BJ (cell line): ENCODE data around the gene CCDC88C. TPM values are rescaled to one million over a fixed set of nuclear protein-coding genes. Genes with fewer than 3 reads are reported as not detected.

ENCODE experiments used
- CTCF ChIA-PET: fragments of 350-600 bp; formaldehyde crosslinking; extraction: SDS; loops from one replicate; lab custom pipeline; 2021; ENCODE audit warnings: antibody characterized with exemption, inconsistent platforms; lab: Yijun Ruan, JAX
- POLR2A ChIA-PET: fragments of 300-600 bp; sonication (Branson Sonifier 250); formaldehyde crosslinking; extraction: SDS; loops from one replicate; lab custom pipeline; 2021; ENCODE audit warnings: antibody characterized with exemption; lab: Charles Lee
- DNase-seq: peaks from one replicate; pipeline ENCODE4 v3.0.0-alpha.2; 2011; ENCODE audit warnings: low read depth
- H3K27me3 ChIP-seq: 2 replicates; pipeline ENCODE4 v1.6.0; 2011; ENCODE audit warnings: low read length; ENCODE audit not compliant: control insufficient read depth, insufficient read depth
- H3K36me3 ChIP-seq: 2 replicates; pipeline ENCODE4 v1.5.1; 2011; ENCODE audit warnings: low read length; ENCODE audit not compliant: control insufficient read depth, insufficient read depth
- H3K4me3 ChIP-seq: 2 replicates; pipeline ENCODE4 v1.5.1; 2011; ENCODE audit warnings: low read depth, mild to moderate bottlenecking, control low read depth, low read length
- polyA plus RNA-seq: library from polyadenylated mRNA; depleted of rRNA; stranded (reverse); fragments of >200 nt; gene quantifications from 2 replicates; pipeline ENCODE4 v1.2.3, GENCODE V29; 2011
- TF ChIP-seq, protein P1 (sequence below): IDR thresholded peaks from 2 replicates; pipeline ENCODE4 v1.5.1; 2011; ENCODE audit warnings: low read depth, mild to moderate bottlenecking, control low read depth, inconsistent platforms, low read length, moderate library complexity; ENCODE audit not compliant: insufficient read depth

Gene CCDC88C
- polyA plus RNA-seq, 1 experiment: not detected

DNA sequence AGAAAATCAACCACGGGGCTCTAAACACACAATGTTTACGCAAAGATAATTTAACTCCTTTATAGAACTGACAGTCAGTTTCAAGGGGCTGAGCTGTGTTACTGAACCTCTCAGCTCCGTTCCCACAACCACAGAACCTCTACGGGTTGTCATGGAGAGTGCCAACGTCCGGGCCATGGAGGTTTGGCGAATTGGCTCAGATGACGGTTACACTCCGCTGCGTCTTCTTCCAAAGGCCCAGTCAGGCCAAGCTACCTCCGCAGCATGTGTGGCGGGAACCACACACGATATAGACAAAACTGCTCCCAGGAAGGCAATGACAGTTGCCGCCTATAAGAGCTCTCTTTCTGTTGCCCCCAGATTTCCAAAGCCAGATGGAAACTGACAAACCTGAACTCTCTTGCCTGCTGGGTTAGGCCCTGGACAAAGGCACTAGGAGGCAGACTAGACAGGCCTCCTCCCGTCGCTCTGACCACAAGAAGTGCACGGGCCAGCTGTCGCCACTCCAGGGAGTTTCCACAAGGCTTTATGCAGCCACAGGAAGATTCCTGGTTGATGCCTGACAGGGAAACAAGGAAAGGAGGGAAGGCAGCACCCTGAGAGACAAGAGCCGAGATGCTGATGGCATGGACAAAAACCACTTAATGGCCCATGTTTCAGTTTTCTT lies 30.3 kb downstream of the CCDC88C start:
- CTCF ChIA-PET: interaction anchor here (0.7 kb wide), 1 partner anchor 11 kb away, joined by 4 read pairs; no protein-coding TSS in a partner anchor
- Histone ChIP-seq H3K4me3 (no peak overlapping the region), H3K36me3 (no peaks in the 10 kb centered on the region), H3K27me3 (no peaks in the 10 kb centered on the region; the same call in 1 of the 2 replicates)
- DNase-seq: no peak
- TF ChIP-seq, protein P1, sequence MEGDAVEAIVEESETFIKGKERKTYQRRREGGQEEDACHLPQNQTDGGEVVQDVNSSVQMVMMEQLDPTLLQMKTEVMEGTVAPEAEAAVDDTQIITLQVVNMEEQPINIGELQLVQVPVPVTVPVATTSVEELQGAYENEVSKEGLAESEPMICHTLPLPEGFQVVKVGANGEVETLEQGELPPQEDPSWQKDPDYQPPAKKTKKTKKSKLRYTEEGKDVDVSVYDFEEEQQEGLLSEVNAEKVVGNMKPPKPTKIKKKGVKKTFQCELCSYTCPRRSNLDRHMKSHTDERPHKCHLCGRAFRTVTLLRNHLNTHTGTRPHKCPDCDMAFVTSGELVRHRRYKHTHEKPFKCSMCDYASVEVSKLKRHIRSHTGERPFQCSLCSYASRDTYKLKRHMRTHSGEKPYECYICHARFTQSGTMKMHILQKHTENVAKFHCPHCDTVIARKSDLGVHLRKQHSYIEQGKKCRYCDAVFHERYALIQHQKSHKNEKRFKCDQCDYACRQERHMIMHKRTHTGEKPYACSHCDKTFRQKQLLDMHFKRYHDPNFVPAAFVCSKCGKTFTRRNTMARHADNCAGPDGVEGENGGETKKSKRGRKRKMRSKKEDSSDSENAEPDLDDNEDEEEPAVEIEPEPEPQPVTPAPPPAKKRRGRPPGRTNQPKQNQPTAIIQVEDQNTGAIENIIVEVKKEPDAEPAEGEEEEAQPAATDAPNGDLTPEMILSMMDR: no peak
- POLR2A ChIA-PET: no interaction called here

DNA sequence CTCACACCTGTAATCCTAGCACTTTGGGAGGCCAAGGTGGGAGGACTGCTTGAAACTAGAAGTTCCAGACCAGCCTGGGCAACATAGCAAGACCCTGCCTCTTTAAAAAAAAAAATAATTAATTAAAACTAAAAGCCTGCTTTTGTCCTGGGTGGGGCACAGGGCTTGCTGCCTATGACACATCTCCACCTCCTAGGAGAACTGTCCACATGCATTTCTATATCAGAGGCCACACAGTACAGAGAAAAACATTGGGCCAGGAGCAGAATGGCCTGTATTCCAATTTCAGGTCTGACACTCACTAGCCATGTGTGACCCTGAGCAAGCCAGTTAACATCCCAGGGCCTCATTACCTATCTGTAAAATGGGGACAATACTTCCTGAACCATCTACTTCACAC lies 31.9 kb downstream of the CCDC88C start:
- POLR2A ChIA-PET: no interaction called here
- H3K27me3 ChIP-seq: peaks cover 2% of the 10 kb centered on the region
- CTCF ChIA-PET: no interaction called here
- no peak overlapping the region for H3K4me3 ChIP-seq
- TF ChIP-seq, protein P1: no peak
- H3K36me3 ChIP-seq: no peaks in the 10 kb centered on the region
- DNase-seq: no peak

DNA sequence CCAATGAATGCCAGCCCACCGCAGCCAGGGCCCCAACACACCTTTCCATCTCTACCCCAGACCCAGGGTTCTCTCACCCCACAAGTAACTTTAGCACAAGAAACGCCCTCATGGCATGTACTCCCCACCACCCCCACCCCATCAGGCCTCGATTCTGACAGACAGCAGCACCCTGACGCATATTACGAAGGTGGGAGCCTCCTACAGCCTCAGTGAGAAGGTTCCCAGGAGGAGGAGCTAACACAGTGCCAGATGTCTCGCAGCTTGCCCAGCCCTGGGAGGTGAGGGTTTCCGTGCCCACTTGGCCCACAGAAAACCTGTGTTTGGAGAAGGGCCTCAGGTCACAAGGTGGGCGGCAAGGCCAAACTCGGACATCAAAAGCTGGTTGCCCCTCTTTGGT lies 32.4 kb downstream of the CCDC88C start:
- Histone ChIP-seq H3K4me3 (no peak overlapping the region), H3K36me3 (no peaks in the 10 kb centered on the region), H3K27me3 (peaks cover 2% of the 10 kb centered on the region)
- ChIA-PET POLR2A (no interaction called here), CTCF (no interaction called here)
- DNase-seq: no peak
- TF ChIP-seq, protein P1: no peak

DNA sequence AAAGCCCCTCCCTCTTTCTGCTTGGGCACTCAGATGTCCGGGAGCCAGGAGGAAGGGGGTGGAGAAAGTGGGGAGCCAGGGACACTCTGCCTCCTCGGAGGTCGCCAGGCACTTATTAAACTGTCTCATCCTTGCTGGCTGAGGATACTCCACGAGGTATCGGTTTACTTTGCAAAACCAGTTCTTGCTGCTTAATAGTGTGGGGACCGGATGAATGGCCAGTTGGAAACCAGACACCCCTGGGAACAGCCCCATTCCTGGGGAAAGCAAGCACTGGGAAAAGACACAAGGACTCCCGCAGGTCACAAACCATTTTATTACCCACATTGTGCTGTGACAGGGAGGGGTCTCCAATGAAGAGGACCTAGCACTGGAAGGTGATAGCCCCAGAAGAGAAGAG lies 34.2 kb downstream of the CCDC88C start:
- TF ChIP-seq, protein P1: no peak
- Histone ChIP-seq H3K4me3 (no peak overlapping the region), H3K36me3 (no peaks in the 10 kb centered on the region), H3K27me3 (peaks cover 4% of the 10 kb centered on the region)
- CTCF ChIA-PET: no interaction called here
- no peak for DNase-seq
- POLR2A ChIA-PET: no interaction called here

DNA sequence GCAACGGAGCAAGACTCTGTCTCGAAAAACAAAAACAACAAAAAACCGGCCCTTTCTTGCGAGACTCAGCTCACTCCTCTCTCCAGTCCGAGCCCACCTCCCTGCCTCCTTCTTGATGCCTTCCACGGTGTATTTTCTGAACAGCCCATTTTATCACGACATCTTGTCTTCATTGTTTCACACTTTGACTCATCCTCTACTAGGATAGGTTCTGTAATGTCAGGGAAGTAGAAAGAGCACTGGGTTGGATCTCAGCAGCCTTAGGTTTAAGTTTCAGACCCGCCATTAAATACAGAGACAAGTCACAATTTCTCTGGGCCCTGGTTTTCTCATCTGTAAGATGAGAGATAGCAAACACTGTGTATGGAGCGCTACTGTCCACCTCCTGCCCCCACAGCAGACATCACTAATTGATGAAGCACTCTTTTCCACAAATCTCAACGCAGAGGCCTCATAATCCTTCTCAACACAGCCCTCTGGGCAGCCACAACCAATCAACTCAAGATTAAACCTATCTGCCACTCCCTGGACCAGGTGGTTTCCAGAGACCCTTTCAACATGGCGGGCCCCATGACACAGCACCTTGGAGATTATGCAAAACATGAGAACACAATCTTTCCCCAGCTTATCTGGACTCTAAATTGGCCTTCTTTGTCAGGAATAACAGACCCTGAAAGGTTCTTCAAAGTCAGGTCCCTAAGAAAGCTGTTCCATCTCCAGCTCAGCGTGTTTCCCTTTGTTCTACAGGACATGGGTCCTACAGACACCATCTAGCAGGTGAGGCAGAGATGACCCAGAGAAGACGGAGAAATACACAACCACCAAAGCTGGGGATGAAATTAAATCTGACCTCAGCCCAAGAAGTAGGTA lies 35.6 kb downstream of the CCDC88C start:
- TF ChIP-seq, protein P1: no peak
- no peak for DNase-seq
- POLR2A ChIA-PET: no interaction called here
- CTCF ChIA-PET: no interaction called here
- Histone ChIP-seq H3K27me3 (peaks cover 5% of the 10 kb centered on the region), H3K36me3 (no peaks in the 10 kb centered on the region), H3K4me3 (no peak overlapping the region)
